SK-N-SH (cell line): ENCODE results near the gene INTS6L.

Experiments
- FOXM1 ChIP-seq: IDR thresholded peaks from 2 replicates; pipeline ENCODE4 v1.4.0; 2012; ENCODE audit warnings: low read depth, mild to moderate bottlenecking
- MEF2A ChIP-seq: IDR thresholded peaks from 2 replicates; pipeline ENCODE4 v1.4.0; 2012; ENCODE audit warnings: low read depth, borderline replicate concordance
- YY1 ChIP-seq: IDR thresholded peaks from 2 replicates; pipeline ENCODE4 v1.4.0; 2012; ENCODE audit warnings: low read depth, mild to moderate bottlenecking
- TF ChIP-seq, protein P1 (sequence below): IDR thresholded peaks from 2 replicates; pipeline ENCODE4; 2012
- TF ChIP-seq, protein P2 (sequence below): IDR thresholded peaks from 2 replicates; pipeline ENCODE4 v1.4.0; 2012; ENCODE audit warnings: low read depth, borderline replicate concordance

DNA sequence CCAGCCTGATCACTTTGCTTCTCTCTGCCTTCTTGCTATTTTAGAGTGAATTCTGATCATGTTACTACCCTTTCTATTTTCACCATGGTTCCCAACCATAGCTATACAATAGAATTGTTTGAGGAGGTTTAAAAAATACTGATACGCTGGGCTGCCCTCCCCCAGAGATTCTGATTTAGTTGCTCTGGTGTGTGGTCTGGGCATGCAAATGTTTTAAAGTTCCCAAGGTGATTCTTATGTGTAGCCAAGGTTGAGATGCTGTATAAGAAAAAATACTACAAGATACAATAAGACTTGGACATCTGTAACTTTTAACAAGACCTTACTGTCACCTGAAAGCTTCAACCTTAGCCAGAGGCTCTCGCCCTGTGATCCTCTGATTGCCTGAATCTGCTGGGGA lies 22.2 kb upstream of the INTS6L start:
- no peak for TF ChIP-seq FOXM1
- no peak for TF ChIP-seq YY1
- TF ChIP-seq, protein P1, sequence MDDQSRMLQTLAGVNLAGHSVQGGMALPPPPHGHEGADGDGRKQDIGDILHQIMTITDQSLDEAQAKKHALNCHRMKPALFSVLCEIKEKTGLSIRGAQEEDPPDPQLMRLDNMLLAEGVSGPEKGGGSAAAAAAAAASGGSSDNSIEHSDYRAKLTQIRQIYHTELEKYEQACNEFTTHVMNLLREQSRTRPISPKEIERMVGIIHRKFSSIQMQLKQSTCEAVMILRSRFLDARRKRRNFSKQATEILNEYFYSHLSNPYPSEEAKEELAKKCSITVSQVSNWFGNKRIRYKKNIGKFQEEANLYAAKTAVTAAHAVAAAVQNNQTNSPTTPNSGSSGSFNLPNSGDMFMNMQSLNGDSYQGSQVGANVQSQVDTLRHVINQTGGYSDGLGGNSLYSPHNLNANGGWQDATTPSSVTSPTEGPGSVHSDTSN, result no peak
- TF ChIP-seq, protein P2, sequence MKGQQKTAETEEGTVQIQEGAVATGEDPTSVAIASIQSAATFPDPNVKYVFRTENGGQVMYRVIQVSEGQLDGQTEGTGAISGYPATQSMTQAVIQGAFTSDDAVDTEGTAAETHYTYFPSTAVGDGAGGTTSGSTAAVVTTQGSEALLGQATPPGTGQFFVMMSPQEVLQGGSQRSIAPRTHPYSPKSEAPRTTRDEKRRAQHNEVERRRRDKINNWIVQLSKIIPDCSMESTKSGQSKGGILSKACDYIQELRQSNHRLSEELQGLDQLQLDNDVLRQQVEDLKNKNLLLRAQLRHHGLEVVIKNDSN, result no peak
- TF ChIP-seq MEF2A, result no peak
